Measurements from ENCODE around the gene ATP2B3. TPM values are rescaled to one million over a fixed set of nuclear protein-coding genes. Genes with fewer than 3 reads are reported as not detected.

ATP2B3 gene
- total RNA-seq, 4 donors from 2014 or later: not detected

GRCh38 chrX:153572601-153573000 lies 55.2 kb downstream of the ATP2B3 start:
- TF ChIP-seq EP300 (IDR thresholded peaks at IDR 0.05) (no peak), POLR2AphosphoS5 (IDR thresholded peaks at IDR 0.05) (no peak), POLR2A (IDR thresholded peaks at IDR 0.05) (no peak)
- TF ChIP-seq, protein P1, sequence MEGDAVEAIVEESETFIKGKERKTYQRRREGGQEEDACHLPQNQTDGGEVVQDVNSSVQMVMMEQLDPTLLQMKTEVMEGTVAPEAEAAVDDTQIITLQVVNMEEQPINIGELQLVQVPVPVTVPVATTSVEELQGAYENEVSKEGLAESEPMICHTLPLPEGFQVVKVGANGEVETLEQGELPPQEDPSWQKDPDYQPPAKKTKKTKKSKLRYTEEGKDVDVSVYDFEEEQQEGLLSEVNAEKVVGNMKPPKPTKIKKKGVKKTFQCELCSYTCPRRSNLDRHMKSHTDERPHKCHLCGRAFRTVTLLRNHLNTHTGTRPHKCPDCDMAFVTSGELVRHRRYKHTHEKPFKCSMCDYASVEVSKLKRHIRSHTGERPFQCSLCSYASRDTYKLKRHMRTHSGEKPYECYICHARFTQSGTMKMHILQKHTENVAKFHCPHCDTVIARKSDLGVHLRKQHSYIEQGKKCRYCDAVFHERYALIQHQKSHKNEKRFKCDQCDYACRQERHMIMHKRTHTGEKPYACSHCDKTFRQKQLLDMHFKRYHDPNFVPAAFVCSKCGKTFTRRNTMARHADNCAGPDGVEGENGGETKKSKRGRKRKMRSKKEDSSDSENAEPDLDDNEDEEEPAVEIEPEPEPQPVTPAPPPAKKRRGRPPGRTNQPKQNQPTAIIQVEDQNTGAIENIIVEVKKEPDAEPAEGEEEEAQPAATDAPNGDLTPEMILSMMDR (IDR thresholded peaks at IDR 0.05): no peak
- Histone ChIP-seq H3K4me3 (no peak overlapping the region), H3K4me1 (no peaks in the 10 kb centered on the region), H3K9me3 (no peaks in the 10 kb centered on the region), H3K36me3 (no peaks in the 10 kb centered on the region), H3K27ac (no peak overlapping the region), H3K27me3 (no peaks in the 10 kb centered on the region)
- whole genome bisulfite sequencing: 84% methylated on average over 10 of the region's 10 CpGs
- no peak for DNase-seq (ENCODE audit: low spot score in 2 of 2)

DNA sequence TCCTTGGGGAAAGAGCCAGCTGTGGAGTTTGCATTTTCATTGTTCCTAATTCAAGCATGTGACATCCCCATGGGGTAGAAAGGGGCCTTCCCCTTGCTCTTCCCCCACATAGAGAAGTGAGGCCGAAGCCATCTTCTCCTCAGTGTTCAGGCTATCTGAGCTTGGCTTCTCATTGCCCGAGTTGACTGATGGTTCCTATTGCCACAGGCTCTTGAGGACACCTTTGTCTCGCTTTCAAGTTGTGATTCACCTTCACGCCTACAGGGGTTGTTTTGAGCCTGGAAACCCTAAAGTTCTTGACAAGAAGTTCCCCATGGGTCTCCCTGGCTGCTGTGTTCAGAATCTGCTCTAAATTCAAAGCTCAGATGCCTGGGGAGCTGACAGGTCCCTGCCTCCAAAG lies 56.5 kb downstream of the ATP2B3 start:
- H3K4me3 ChIP-seq: no peak overlapping the region
- TF ChIP-seq POLR2AphosphoS5 (IDR thresholded peaks at IDR 0.05): no peak
- TF ChIP-seq EP300 (IDR thresholded peaks at IDR 0.05): no peak
- no peak for TF ChIP-seq POLR2A (IDR thresholded peaks at IDR 0.05)
- TF ChIP-seq, protein P1 (IDR thresholded peaks at IDR 0.05): no peak
- WGBS: 88% methylated on average over 4 of the region's 4 CpGs
- no peaks in the 10 kb centered on the region for H3K9me3 ChIP-seq
- DNase-seq (ENCODE audit: low spot score in 2 of 2): no peak
- no peak overlapping the region for H3K27ac ChIP-seq
- no peaks in the 10 kb centered on the region for H3K36me3 ChIP-seq
- no peaks in the 10 kb centered on the region for H3K4me1 ChIP-seq
- no peaks in the 10 kb centered on the region for H3K27me3 ChIP-seq

- Histone ChIP-seq H3K4me3 (no peak overlapping the region), H3K36me3 (no peaks in the 10 kb centered on the region), H3K27me3 (no peaks in the 10 kb centered on the region), H3K9me3 (no peaks in the 10 kb centered on the region), H3K4me1 (no peaks in the 10 kb centered on the region), H3K27ac (no peak overlapping the region)
- WGBS: 75% methylated on average over 7 of the region's 10 CpGs
- no peak for TF ChIP-seq EP300 (IDR thresholded peaks at IDR 0.05)
- no peak for TF ChIP-seq POLR2AphosphoS5 (IDR thresholded peaks at IDR 0.05)
- TF ChIP-seq POLR2A (IDR thresholded peaks at IDR 0.05): no peak
- TF ChIP-seq, protein P1 (IDR thresholded peaks at IDR 0.05): no peak
- no peak for DNase-seq (ENCODE audit: low spot score in 2 of 2)
Observed at GRCh38 chrX:153576239-153576870, 58.9 kb downstream of the ATP2B3 start.

DNA sequence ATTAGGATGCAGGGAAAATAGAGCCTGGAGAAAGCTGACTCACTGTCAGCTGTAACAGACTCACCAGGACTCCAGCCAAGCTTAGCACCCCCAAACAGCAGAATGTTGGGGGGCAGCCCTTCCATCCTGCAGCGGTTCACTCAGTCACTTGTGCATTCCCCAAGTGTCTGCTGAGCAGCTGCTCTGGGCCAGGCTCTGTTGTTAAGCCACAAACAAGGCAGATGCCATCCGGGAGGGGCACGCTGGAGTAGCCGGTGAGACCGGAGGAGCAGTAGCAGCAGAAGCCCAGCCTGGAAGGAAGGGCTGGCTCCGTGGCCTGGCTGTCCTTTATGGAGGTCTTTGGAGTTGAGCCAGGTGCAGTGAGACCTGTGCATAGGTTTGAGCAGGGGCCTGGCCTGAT lies 59.5 kb downstream of the ATP2B3 start:
- H3K36me3 ChIP-seq: no peaks in the 10 kb centered on the region
- H3K27me3 ChIP-seq: no peaks in the 10 kb centered on the region
- H3K4me1 ChIP-seq: no peaks in the 10 kb centered on the region
- no peaks in the 10 kb centered on the region for H3K9me3 ChIP-seq
- no peak for DNase-seq (ENCODE audit: low spot score in 2 of 2)
- WGBS: 87% methylated on average over 3 of the region's 6 CpGs
- no peak overlapping the region for H3K4me3 ChIP-seq
- TF ChIP-seq POLR2A (IDR thresholded peaks at IDR 0.05) (no peak), EP300 (IDR thresholded peaks at IDR 0.05) (no peak), POLR2AphosphoS5 (IDR thresholded peaks at IDR 0.05) (no peak)
- TF ChIP-seq, protein P1 (IDR thresholded peaks at IDR 0.05): no peak
- H3K27ac ChIP-seq: no peak overlapping the region

DNA sequence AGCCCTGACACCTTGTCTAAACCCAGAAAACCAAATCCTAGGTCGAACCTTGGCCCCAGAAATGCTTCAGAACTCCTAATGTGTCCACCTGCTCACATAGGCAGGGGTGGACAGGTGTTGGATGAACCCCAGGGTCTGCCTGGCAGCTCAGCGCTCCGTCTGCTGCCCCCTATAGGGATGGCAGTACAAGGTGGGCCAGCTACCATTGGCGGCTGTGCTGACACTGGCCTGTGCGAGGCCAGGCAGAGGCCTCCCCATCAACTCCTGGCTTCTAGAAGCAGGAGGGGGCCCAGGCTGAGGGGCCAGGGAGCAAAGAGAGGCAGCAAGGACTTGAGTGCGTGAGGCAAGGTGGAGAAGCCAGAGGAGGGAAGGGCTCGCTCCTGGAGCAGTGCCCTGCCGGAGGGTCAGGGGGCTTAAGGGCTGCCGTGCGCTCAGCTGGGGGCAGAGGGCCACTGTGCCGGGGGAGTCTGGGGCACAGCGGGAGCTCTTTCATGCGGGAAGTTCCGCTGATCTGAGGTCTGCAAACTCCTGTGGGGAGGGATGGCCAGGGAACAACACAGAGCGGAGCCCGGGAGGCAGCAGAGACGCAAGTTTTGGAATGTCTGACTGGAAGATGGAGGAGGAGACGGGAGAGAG lies 60.9 kb downstream of the ATP2B3 start:
- Histone ChIP-seq H3K4me3 (no peak overlapping the region), H3K9me3 (no peaks in the 10 kb centered on the region), H3K27me3 (no peaks in the 10 kb centered on the region), H3K4me1 (no peaks in the 10 kb centered on the region), H3K36me3 (no peaks in the 10 kb centered on the region), H3K27ac (no peak overlapping the region)
- no peak for TF ChIP-seq EP300 (IDR thresholded peaks at IDR 0.05)
- no peak for TF ChIP-seq POLR2A (IDR thresholded peaks at IDR 0.05)
- TF ChIP-seq, protein P1 (IDR thresholded peaks at IDR 0.05): no peak
- TF ChIP-seq POLR2AphosphoS5 (IDR thresholded peaks at IDR 0.05): no peak
- WGBS: 91% methylated on average over 18 of the region's 18 CpGs
- no peak for DNase-seq (ENCODE audit: low spot score in 2 of 2)

Measured in suprapubic skin (tissue), 4 donors.